Colon (tissue), 2 donors: ENCODE measurements around the gene PKIG.

Experiments used
- FAIRE-seq: peaks from 2 replicates; lab custom pipeline; 2012; peaks lifted over from hg19 to GRCh38; lab: Jason Lieb, UNC
- donor health status: control.
- donor health status: control.

Gene PKIG

DNA sequence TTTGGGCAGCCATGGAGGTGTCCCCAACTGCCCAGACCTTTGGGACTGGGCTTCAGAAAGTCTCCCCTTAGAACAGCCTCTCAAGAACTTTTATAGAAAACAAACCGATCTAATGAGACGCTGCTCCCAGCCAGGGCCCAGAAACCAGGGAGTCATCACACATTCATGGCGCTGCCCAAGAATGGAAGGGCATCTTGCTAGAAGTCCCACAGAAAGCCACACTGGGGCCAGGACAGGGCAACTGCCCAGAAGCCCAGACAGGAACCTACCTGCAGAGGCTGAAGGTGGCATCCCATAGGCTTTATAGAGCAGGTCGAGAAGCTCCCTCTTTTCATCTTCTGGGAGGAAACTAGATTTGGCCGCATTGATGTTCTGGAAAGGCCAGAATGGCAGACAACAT, 37.7 kb downstream of the PKIG start:
- no peak for FAIRE-seq

DNA sequence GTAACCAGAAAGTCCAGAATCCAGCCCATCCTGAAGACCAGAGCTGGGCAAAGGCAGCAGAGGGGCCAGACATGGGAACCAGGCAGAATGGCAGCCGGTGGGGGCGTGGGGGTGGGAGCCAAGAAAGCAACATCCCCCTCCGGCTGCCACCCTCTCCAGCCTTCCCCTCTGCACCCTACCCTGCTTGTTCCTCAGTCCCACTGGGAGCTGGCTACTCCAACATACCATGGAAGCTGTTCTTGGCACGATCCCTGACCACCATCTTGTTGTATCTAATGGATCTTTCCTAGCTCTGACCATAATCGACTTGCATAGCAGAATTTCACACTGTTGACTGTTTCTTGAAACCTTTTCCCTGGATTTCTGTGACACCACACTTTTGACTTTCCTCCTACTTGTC, 38.9 kb downstream of the PKIG start:
- no peak for FAIRE-seq

DNA sequence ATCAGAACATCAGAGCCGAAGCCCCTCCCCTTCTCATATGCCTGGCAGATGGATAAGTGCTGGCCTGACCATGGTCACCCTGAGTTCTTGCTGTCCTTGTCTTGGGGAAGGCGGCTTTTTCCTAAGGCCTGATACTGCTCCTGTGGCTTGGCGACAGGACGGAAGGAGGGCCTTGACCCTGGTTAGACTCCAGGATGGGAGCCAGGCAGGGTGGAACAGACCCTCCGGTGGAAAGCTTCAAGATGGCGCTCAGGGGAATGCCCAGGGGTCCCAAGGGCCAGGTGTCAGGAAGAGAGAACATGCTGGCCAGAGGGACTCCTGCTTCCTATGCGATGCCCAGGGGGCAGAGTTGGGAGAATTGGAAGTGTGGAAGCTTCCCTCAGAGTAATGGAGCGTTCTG, 39.6 kb downstream of the PKIG start:
- FAIRE-seq: no peak

DNA sequence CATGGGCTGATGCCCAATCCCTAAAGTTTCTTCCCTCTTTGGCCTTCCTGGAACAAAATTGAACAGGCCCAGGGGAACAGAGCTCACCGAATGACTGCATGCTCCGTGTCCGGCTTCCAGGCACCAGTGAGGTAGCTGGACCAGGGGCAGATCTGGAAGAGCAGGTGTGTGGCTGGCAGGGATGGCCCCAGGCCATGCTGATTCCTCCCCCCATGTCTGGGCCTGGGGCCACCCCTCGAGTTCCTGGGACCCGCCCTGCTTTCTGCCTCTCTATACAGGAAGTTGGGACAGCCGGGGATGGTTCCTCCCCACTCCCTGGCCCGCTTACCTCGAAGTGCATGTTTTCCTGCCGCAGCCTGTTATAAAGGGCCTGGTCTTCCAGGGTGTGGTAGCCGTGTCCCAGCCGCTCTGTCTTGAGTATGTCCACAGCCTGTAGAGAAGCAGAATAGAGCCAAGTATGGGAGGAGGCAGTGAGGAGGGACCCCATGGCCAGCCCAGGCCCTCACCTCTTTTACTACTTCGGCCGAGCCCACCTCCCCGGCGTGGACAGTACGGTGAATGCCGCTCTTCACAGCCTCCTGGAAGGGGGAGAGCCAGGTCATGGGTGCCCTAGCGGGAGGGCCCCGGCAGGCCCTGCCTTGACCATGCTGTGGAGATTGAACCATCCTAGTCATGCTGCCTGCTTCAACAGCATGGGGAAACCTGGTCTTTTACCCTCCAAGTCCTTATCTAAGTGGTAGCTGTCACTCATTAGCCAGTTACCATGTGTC, 40.3 kb downstream of the PKIG start:
- FAIRE-seq: no peak

DNA sequence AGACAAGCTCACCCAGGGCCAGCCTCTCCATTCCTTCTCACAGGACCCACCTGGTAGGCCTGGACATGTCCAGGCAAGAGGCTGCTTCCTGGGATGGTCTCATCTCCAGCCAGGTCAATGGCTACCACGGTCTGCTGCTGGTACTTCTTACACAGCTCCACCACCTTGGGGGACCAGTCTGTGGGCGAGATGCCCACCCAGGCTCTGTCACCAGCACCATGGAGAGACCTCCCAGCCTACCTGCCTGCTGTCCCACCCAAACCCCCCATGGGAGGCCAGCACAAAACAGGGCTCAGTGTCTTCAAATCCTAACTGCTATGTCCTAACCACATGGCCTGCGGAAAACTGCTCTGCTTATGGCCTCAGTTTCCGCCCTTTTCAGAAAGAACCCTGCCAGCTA, 41.8 kb downstream of the PKIG start:
- no peak for FAIRE-seq

DNA sequence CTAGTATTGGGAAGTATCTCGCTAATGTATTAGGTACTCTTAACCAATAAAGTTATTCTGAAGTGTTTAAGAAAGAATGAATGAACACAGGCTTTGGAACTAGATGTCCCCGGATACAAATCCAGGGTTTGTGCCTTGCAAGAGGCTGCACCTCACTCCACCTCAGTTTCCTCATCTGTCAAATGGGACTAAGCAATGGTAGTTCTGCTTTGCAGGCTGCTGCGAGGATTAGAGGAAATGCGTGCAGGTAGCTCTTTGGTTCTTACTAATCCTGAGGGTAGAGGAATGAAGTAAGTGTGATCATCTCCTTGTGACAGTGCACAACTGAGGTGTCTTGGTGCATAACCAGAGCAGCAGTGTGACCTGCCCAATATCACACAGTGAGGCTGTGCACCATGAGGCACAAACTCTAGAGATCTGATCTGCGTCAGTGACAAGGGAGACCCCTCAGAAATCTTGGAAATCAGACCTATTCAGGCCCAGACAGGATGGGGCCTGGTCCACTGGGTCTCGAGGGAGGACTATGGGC, 42.4 kb downstream of the PKIG start:
- FAIRE-seq: no peak

DNA sequence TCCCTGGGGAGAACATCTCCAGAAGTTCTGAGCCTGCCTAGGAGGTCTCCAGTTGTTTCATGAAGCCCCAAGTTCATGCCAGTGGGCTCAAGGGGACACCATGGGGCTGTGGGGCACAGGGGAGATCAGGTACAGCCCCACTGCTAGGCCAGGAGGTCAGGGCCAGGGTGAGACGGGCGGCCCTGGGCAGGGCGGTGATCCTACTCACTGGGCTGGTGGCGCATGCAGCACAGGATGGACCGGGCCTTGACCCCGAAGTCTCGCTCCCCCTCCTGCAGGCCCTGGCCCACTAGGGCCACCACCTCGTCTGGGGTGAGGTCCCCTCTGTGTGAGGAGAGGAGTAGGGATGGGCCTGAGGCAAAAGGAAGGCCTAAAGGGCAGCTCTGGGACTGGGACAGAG, 43.0 kb downstream of the PKIG start:
- FAIRE-seq: no peak

DNA sequence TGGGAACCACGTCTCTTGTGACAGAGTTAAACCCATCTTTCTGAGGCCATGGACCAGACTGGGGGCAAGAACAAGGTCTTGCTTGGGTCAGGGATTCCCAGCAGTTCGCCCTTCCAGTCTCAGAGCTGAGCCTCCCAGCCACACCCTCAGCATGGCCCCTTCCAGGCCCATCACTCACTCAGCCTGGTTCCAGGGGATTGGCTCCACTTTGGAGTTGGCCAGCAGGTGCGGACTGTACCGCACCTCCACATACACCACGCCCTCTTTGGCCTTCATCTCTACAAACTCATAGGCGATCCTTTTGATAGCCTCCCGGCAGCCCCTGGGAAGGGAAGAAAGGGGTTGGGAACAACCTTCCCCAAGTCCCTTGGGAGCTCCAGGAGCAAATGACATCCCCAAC, 43.9 kb downstream of the PKIG start:
- FAIRE-seq: no peak

DNA sequence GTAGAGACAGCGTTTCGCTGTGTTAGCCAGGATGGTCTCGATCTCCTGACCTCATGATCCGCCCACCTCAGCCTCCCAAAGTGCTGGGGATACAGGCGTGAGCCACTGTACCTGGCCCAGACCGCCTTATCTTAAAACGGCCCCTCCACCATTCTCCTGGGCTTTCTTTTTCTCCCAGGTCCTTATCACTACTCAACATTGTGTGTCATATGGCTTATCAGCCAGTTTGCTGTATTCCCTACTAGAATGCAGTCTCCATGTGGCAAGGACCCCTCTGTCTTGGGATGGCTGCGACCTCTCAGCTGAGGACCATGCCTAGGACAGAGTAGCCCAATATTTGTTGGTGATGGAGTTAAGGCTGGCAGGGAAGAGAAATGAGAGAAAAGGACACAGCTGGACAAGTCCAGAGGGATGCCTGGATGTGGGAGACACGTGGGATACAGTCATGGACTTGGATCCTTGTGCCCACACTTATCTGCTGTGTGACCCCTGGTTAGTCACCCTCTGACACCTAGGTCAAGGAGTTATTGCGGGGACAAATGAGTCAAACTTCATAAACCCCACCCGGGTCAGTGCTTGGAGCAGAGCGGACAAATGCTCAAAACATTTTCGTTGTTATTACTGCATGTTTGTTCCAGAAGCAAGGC, 45.1 kb downstream of the PKIG start:
- no peak for FAIRE-seq

DNA sequence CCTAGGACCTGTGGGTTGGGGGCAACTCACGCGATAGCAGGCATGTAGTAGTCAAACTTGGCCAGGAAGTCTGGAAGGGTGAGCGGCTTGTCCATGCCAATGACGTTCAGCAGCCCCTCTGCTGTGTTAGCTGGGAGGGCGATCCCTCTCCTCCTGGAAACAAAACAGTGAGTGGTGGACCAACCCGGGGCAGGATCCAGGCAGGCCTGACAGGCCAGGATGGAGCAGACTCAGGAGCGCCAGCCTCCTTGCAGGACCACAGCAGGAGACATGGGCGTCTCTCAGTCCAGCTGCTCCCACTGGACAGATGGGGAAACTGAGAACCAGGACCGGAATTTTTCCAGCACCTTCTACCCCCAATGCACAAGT, 46.6 kb downstream of the PKIG start:
- FAIRE-seq: no peak

DNA sequence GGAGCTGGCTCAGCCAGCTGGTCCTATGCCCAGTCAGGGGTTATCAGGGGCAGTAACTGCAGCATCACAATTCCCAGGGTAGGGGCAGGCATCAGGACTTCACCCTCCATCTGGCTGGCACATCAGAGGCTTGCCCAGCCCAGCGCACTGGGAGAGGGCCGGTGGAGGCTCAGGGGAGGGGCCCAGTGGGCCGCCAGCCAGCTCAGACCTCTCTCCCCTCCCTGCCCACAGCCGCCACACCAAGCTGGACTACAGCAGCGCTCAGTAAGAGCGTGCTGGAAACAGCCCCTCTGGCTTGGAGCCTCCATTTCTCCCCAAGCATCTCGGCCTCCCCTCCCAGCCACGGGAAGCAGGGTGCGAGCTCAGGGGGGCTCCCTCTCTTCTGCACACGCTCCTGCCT, 47.2 kb downstream of the PKIG start:
- no peak for FAIRE-seq

DNA sequence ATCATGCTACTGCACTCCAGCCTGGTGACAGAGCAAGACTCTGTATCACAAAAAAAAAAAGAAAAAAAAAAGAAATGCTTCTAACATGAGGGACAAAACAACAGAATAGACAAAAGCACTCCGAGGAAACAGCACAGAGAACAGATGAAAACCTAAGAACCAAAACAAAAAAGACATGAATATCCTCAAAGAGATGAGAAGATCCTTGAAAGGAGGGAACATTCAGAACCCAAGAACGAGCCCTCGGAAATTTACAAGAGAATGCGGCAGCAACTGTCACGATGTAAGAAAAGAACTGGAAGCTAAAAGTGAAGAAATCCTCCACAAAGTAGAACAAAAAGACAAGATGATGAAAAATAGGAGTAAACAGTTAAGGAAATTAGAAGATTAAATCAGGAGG, 47.9 kb downstream of the PKIG start:
- FAIRE-seq: no peak

DNA sequence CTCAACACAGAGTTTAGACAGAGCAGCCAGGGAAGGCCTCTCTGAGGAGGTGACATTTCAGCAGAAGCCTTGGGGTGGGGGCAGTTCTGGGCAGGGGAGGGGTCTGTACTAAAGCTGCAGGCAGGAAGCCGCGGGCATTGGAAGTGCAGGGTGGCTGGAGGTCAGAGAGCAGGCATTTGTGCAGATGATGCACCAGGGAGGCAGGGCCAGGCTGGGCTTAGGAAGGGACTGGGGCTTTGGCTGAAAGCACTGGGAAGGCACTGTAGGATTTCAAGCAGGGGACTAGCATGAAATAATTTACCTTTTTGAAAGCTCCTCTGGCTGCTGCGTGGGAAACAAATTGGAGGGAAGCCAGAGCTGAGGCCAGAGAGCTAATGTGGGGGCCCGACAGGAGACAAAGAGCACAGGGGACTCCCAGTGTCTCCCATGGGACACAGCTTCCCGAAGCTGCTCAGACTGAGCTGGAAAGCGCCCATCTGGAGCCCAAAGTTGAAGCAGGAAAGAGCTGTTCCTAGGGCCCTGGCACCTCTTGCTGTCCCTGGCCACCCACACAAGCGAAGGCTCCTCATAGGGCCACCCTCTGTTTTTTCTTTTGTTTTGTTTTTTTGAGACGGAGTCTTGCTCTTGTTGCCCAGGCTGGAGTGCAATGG, 49.8 kb downstream of the PKIG start:
- no peak for FAIRE-seq

DNA sequence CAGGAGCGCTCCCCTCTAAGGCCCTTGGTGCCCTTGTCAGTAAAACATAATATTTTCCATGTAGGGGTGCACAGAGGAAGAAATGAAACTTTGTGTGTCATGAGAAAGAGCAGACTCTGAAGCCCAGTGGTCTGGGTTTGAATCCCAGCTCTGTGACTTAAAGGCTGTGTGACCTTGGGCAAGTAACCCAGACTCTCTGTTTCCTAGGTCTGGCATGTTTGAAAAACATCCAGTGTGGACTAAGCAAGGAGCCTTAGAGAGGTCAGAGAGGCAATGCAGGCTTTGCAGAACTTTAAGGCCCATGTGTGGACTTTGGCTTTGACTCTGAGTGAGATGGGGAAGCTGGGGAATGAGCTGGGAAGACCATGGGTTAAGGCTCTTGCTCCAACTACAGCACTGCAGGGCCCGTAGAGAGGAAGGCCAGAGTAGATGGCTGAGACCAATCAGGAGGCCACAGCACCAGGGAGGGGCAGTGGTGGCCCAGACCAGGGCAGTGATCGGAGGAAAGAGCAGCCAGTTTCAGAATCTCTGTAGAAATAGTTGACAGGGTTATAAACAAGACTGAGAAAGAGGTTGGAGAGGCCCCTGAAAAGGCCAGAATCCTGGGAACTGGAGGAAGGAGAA, 50.9 kb downstream of the PKIG start:
- FAIRE-seq: no peak

DNA sequence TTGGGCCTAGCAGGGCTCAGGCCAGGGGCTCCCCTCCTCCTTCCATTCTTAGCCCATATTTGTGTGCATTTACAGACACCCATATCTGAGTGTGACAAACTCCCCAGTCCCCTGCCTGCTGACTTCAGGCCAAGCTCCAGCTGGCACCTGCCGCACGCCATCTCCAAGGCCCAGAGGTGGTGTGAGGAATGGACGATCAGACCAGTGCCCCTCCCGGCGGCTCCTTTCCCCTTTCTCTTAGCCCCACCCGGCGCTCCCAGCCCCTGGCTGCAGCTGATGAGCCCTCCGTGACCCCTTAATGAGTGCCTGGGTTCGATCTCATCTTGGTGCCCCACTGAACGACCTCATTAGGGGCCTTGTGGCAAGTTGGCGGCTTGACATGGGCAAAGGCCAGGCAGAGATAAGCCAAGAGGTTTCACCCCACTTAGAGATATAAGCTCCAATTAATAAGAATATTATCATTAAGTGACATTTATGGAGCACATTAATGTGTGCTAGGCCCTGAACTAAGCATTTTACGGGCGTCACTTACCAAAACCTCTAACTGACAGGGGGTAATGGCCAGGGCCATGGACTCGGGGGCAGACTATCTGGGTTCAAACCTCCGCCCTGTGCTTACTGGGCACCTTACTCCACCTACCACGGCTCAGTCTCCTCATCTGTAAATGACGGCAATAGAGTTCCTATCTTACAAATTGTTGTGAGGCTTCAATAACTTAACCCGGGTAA, 51.7 kb downstream of the PKIG start:
- no peak for FAIRE-seq

DNA sequence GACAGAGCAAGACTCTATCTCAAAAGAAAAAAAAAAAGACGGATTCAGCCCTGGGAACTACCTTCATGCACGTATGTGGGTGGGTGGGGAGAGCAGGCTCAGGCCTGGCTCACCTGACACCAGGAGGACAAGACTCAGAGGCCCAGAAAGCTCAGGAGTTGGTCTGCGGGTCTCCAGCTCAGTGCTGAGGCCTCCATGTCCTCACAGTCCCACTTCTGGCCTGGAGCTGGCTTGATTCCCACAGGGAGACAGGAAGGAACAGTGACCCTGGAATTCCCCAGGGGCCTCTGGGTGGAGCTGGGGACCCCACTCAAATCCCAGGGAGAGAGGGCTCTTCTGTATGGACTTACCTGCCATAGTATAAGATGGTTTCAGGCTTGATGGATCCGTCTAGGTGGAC, 53.5 kb downstream of the PKIG start:
- no peak for FAIRE-seq

DNA sequence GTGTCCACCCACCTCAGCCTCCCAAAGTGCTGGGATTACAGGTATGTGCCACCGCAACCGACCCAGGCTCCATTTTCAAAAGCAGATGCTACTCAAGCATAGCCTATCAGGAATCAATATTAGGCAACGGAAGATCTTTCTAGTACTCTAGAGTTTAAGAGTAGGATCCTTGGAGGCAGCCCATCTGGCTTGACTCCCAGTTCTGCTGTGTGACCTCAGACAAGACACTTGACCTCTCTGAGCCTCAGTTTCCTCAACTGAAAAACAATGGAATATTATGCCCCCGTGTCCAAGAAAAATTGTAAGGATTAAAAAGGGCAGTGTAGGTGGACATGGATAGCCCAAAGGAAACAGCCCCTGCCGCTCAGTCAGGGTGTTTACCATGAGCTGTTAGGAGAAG, 54.7 kb downstream of the PKIG start:
- FAIRE-seq: no peak

DNA sequence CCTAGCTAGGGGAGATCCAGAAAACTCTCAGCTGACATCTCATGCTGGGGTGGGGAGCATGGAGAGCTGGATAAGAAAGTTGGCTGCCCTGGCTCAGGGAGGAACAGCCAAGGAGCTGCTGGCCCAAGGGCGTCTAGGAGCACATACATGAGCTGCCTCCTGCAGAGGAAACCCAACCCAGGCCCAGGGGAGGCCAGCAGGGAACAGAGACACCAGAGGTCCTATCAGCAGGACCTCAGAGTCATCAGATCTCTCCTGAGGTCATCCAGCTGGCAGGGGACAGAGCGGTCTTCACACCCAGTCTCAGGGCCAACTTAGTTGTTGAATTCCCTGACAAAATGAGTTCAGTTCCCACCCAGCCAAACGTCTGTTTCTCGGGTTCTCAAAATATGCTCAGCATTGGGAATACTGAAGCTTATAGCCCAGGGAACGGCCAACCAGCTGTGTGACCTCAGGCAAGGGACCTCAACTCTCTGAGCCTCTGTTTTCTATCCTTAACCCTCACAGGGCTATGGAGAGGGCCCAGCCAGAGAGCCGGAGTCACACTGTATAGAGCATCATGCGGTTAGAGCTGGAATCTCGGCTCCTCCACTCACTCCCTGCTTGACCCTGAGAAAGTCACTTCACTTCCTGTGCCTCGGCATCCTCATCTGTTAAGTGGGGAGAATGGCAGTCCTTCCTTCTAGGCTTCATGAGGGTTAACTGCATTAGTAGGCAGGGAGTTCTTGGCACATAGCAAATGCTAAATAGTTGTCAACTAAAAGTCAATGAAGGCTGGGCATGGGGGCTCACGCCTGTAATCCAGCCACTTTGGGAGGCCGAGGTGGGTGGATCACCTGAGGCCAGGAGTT, 55.4 kb downstream of the PKIG start:
- no peak for FAIRE-seq

DNA sequence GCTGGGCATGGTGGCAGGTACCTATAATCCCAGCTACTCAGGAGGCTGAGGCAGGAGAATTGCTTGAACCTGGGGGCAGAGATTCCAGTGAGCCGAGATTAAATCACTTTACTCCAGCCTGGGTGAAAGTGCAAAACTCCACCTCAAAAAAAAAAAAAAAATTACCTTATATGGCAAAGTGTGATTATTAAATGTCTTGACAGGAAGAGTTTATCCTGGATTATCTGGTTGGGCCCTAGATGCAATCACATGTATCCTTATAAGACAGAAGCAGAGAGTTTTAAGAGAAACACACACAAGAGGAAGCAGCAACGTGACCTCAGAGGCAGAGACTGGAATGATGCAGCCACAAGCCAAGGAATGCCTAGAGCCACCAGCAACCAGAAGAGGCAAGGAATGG, 58.1 kb downstream of the PKIG start:
- FAIRE-seq: no peak

DNA sequence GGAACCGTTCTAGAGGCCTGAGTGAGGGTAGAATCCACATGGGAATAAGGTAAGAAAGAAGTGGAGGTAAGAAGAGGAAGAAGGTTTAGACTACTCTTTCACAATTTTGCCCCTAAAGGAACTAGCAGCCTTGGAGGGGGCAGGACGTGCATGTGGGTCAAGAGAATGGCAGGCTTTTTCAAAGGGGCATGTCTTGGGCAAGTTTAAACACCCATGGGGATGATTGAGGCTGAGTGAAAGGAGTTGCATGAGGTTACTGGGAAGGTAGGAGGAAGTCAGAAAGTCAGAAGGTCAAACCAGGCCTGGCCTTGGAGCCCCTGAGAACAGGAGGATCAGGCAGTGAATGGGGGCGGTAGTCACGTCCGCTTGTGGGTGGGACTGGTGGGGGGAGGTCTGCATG, 58.9 kb downstream of the PKIG start:
- FAIRE-seq: no peak
